Amygdala (tissue), 56 donors: ENCODE results near the gene C1orf21.

Experiments used
- DNase-seq, 56 donors: peaks; one replicate each; lab custom pipeline; 2025; lab: John Stamatoyannopoulos, UW

The C1orf21 gene

DNA sequence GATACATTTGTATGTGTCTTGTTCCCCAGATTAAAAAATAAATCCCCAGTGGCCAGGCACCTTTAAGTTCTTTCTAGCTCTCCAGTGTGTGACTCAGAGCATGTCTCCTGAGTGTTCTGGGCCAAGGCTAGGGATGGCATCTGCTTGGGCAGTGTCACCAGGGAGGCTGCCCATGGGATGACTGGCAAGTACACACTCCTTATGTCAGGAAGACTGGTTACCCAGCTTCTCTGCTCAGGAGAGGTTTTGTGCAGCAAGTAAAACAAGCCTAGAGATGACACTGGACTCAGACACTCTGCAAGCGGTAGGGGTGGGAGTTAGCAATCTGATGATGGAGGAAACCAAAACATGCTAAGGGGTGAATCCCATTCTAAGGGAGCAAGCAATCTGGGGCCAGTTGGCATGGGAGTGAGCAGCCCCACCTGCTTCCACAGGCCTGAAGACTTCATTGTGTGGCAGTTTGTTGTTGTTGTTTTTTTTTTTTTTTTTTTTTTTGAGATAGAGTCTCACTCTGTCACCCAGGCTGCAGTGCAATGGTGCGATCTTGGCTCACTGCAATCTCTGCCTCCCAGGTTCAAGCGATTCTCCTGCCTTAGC, 230.7 kb downstream of the C1orf21 start:
- no peak for DNase-seq

DNA sequence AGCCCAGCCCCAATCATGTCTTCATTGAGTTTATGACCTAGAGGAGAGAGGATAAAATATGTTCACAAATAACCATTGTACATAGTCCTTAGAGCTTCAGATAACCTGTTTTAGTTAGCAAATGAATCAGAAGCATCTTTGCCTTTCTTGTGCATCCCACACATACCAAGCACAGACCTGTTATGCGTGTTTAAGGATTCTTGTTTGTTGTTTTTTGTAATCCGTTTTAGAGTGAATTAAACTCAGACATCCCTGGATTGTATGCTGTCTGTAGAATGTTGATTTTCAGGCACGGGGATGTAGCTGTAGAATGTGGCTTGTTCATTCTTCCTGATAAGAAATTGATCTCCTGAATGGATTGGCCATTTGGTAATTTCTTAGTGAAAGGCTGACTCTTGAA, 232.0 kb downstream of the C1orf21 start:
- no peak for DNase-seq

GRCh38 chr1:184620469-184620868, 233.6 kb downstream of the C1orf21 start:
- DNase-seq, result no peak

- DNase-seq, result no peak
Observed at GRCh38 chr1:184621260-184621659, 234.4 kb downstream of the C1orf21 start.

DNA sequence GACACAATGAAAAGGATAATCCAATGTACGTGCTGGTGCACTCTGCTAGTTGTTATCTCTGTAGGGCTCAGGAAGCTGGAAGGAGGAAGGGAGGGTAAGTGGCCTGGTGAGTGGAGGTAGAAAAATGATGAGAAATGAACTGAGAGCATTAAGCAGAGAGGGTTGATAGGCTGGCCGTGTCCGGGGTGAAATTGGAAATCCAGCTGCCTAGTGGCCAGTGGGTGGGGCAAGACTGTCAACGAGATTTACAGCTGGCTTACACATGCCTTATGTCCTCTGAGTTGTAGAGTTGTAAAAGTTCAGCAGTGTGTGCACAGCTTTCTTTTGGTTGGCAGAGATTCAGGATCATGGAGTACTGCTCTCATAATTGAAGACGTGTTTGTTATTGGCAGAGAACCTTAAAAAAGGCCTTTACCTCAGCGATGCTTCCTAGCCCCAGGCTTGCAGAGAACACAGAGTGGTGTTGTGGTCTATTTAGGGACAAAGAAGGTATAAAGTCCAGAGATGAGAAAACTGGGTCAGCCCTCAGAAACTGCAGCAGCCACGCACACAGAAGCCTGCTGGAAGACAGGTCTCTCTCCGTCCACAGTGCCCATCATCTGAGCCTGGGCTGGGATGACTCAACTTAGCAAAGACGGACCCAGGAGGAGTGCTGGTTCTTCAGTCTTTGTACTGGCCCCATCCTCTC, 235.5 kb downstream of the C1orf21 start:
- no peak for DNase-seq

- no peak for DNase-seq
Observed at GRCh38 chr1:184623404-184623803, 236.6 kb downstream of the C1orf21 start.

DNA sequence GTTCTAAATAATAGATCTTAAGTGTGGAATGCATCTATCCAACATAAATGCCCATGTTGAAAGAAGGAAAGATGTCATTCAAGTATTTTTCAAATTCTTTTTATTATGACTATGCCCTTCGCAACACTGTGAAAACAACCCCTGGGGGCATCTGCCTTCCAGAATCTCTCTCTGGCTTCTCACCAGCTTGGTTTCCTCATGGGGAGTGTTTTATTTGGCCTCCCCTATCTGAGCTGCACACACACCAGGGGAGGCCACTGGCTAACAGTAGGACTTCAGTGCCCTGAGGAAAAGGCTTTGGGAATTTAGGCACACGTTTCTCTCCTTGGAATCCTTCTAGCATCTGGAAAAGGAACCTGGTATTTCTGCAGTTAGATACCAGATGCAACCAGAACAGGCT, 237.2 kb downstream of the C1orf21 start:
- DNase-seq, result no peak

DNA sequence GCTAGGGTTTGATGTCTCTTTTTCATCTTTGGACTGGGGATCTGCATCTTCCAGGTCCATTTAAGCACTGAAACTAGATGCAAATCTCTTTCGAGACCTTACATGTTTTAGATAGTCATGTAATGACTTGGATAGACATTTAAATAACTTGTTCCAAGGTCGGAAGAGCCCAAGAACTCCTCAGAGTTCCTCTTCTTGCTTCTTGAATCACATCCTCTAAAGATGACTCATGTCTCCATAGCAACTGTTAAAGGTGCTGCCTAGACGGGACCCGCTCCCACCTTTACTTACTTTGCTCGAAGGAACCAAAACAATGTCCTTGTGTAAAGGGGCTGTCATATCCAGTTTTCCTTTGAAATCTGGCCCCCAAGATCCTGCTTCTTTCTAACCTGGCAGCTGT, 237.8 kb downstream of the C1orf21 start:
- no peak for DNase-seq

- DNase-seq, result no peak
Observed at GRCh38 chr1:184625271-184625670, 238.4 kb downstream of the C1orf21 start.

- no peak for DNase-seq
Observed at GRCh38 chr1:184626076-184627006, 239.5 kb downstream of the C1orf21 start.

GRCh38 chr1:184627007-184627341, 240.1 kb downstream of the C1orf21 start:
- DNase-seq, result no peak

GRCh38 chr1:184629266-184629665, 242.4 kb downstream of the C1orf21 start:
- no peak for DNase-seq

DNA sequence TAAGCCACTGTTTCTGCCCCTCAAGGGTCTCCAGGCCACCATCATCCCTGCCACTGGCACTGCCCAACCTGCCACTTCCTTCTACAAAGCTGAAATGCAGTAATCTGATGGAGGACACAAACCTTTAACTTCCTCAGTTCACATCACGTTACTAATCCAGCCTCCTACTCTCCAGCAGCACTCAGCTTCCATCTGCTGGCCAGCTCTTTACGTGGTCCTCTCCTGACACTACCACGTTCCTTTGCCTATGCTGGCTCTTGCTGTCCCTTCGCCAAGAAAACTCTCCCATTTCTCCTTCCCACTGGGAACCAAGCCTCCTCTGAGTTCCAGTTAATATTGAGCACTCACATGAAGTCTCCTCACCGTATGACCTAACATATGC, 243.8 kb downstream of the C1orf21 start:
- DNase-seq, result no peak

GRCh38 chr1:184632415-184633175, 245.8 kb downstream of the C1orf21 start:
- no peak for DNase-seq

DNA sequence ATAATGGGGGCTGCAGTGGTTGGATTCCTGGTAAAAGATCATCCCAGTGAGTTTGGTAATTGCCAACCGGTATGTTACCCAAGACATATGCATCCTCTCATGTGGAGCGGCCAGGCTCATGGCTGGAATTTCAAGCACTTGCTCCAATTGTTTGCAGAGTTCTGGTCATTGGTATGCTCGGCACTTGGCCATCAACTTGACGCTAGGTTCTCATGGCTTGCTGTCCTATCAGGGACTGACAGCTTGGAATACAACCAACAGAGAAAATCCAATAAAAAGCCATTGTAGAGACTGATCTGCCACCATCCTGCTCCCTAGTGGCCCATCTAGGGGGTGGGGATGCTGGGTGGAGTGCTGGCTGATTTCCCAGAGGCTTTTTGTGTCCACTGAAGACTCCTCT, 247.0 kb downstream of the C1orf21 start:
- DNase-seq, result peak in 3 of 56 donors; percentile 27 to 41 (median 35)

DNA sequence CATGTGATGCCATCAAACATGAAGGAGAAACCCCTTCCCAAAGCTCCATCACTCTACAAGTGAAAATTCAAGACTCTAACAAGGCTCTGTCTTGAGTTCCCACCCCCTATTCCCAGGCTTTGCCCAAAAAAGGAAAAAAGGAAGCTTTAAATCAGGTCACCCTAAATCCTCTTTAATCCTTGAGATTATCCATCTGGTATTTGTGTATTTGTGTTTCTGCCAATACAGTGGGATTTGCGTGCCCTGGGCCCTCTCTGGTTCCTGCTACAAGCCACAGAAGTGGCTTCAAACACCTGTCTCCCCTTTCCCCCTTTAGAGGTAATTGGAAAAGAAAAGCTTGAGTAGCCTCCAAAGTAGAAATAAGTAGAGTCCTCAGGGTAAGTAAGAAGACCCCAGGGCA, 247.5 kb downstream of the C1orf21 start:
- no peak for DNase-seq

DNA sequence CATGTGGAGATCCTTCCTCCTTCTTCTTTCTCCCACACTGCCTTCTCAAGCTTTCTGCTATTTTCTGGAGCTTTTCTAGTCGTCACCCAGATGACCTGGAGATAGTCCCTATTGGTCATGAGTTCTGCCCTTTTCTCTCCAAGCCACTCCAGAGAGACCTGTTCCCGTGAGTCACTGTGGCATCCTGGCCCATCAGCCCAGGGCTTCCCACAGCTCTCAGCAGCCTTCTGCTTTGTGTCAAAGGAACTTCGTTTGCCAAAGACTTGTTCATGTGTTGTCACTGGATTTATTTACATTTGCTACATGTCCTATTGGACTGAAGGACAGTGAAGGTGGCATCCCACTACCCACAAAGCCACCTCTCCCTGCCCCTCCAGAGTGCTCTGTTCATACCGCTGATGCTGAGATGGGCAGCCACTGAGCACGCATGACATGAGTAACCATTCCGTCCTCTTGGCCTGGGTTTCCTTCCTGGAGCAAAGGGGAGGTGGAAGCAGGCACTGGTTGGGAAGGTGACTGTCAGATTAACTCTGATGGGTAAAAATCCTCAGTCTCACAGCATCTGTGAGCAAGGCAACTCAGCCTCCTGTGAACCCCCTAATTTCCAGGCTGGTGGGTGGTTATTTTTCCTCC, 248.6 kb downstream of the C1orf21 start:
- no peak for DNase-seq

GRCh38 chr1:184635980-184636431, 249.2 kb downstream of the C1orf21 start:
- peak in 2 of 56 donors; percentile 23 to 27 for DNase-seq

DNA sequence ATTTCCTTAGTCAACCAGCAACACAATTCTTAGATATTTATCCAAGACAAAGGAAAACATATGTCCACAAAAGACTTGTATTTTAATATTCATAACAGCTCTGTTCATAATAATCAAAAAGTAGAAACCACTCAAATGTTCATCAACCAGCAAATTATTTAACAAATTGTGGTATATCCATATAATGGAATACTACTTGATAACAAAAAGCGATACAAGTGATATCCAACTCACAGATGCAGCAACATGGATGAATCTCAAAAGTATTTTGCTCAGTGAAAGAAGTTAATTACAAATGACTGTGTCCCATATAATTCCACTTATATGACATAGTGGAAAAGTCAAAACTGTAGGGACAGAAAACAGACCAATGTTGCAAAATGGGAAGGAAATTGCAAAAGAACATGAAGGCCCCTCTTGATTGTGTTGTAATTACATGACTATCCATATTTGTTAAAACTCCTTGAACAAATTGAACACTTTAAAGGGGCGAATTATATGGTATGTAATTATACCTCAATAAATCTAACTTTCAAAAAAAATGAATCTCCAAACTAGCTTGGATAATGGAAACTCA, 250.9 kb downstream of the C1orf21 start:
- no peak for DNase-seq

- DNase-seq, result no peak
Observed at GRCh38 chr1:184639205-184639604, 252.4 kb downstream of the C1orf21 start.
